ENCODE measurements around the gene IL2. TPM values are rescaled to one million over a fixed set of nuclear protein-coding genes. Genes with fewer than 3 reads are reported as not detected.

Gene IL2
- not detected in 2 replicates for total RNA-seq (2021)
- Bru-seq, nascent RNA: not detected
- not detected for BruChase-seq, experiment 1, labeled RNA remaining after a 2-hour chase
- BruChase-seq, experiment 2, labeled RNA remaining after a 6-hour chase: not detected
- long read RNA-seq: 0 reads

- Histone ChIP-seq H3K4me1 (replicated peaks; ENCODE audit: insufficient read depth) (peaks cover 6% of the 10 kb centered on the region), H3K27me3 (ENCODE audit: insufficient read depth, low read depth) (no peaks in the 10 kb centered on the region), H3K36me3 (ENCODE audit: low read depth) (no peaks in the 10 kb centered on the region), H3K79me2 (ENCODE audit: low read depth) (no peaks in the 10 kb centered on the region), H3K27ac (no peak within 1 kb of the TSS), H4K20me1 (ENCODE audit: insufficient read depth) (no peaks in the 10 kb centered on the region), H3K4me2 (no peak within 1 kb of the TSS), H3K9me2 (ENCODE audit: insufficient read depth) (no peaks in the 10 kb centered on the region), H3K4me3 (no peak within 1 kb of the TSS), H3K9me3 (ENCODE audit: insufficient read depth, low read depth) (no peaks in the 10 kb centered on the region), H2AFZ (no peak within 1 kb of the TSS), H3F3A (ENCODE audit: insufficient read depth, low read depth) (no peaks in the 10 kb centered on the region)
- no peak for DNase-seq
- CTCF ChIA-PET: no interaction called here
- intact Hi-C loops (cut with micrococcal nuclease; ENCODE audit: unreplicated experiment): no loop called here
- POLR2A ChIA-PET (ENCODE audit: unreplicated experiment): no interaction called here
- no TSS peak for BruUV-seq (replicated peaks)
- TF ChIP-seq CTCF (conservative IDR thresholded peaks at IDR 0.05) (no peak), EZH2 (IDR thresholded peaks at IDR 0.05; ENCODE audit: low read depth) (no peak)
Observed at GRCh38 chr4:122456231-122457116, at the start of gene IL2. TSS of gene IL2 (minus strand) at chr4:122456725. CDS start at chr4:122456440, 285 bp downstream.

- Histone ChIP-seq H3K36me3 (ENCODE audit: low read depth) (no peaks in the 10 kb centered on the region), H2AFZ (no peak overlapping the region), H3K27ac (no peak overlapping the region), H3K27me3 (ENCODE audit: insufficient read depth, low read depth) (no peaks in the 10 kb centered on the region), H3K4me1 (replicated peaks; ENCODE audit: insufficient read depth) (peaks cover 6% of the 10 kb centered on the region; the same call in 1 of the 2 replicates), H3K79me2 (ENCODE audit: low read depth) (no peaks in the 10 kb centered on the region), H3K9me2 (ENCODE audit: insufficient read depth) (0 out of 2 replicates have a peak, but pooled peaks cover 4% of the 10 kb centered on the region), H3F3A (ENCODE audit: insufficient read depth, low read depth) (no peaks in the 10 kb centered on the region), H3K9me3 (ENCODE audit: insufficient read depth, low read depth) (no peaks in the 10 kb centered on the region), H3K4me2 (no peak overlapping the region), H4K20me1 (ENCODE audit: insufficient read depth) (no peaks in the 10 kb centered on the region), H3K4me3 (no peak overlapping the region)
- CTCF ChIA-PET: no interaction called here
- no peak for DNase-seq
- intact Hi-C loops (cut with micrococcal nuclease; ENCODE audit: unreplicated experiment): no loop called here
- BruUV-seq (replicated peaks): no TSS peak
- POLR2A ChIA-PET (ENCODE audit: unreplicated experiment): no interaction called here
- TF ChIP-seq CTCF (conservative IDR thresholded peaks at IDR 0.05): no peak
- TF ChIP-seq EZH2 (IDR thresholded peaks at IDR 0.05; ENCODE audit: low read depth): no peak
Observed at GRCh38 chr4:122503214-122503613, 46.7 kb upstream of the IL2 start.

GRCh38 chr4:122500852-122501501 is 44.5 kb upstream of the IL2 start:
- no TSS peak for BruUV-seq (replicated peaks)
- Histone ChIP-seq H4K20me1 (ENCODE audit: insufficient read depth) (no peaks in the 10 kb centered on the region), H3K4me2 (no peak overlapping the region), H3K4me3 (no peak overlapping the region), H3K4me1 (replicated peaks; ENCODE audit: insufficient read depth) (no peaks in the 10 kb centered on the region), H3K9me3 (ENCODE audit: insufficient read depth, low read depth) (no peaks in the 10 kb centered on the region), H3K79me2 (ENCODE audit: low read depth) (no peaks in the 10 kb centered on the region), H3K9me2 (ENCODE audit: insufficient read depth) (0 out of 2 replicates have a peak, but pooled peaks cover 4% of the 10 kb centered on the region), H2AFZ (no peak overlapping the region; the same call in 1 of the 2 replicates), H3K36me3 (ENCODE audit: low read depth) (no peaks in the 10 kb centered on the region), H3K27me3 (ENCODE audit: insufficient read depth, low read depth) (no peaks in the 10 kb centered on the region), H3K27ac (no peak overlapping the region), H3F3A (ENCODE audit: insufficient read depth, low read depth) (no peaks in the 10 kb centered on the region)
- CTCF ChIA-PET: no interaction called here
- intact Hi-C loops (cut with micrococcal nuclease; ENCODE audit: unreplicated experiment): no loop called here
- POLR2A ChIA-PET (ENCODE audit: unreplicated experiment): no interaction called here
- TF ChIP-seq CTCF (conservative IDR thresholded peaks at IDR 0.05): no peak
- no peak for TF ChIP-seq EZH2 (IDR thresholded peaks at IDR 0.05; ENCODE audit: low read depth)
- no peak for DNase-seq

Data from PC-9 (cell line).